HG02798 (cell line): ENCODE results near the gene FASN.

Experiments
- ATAC-seq: cut with Tn5 transposase; IDR thresholded peaks from one replicate; pipeline ENCODE4 v1.9.1; 2021; ENCODE audit warnings: mild to moderate bottlenecking; ENCODE audit not compliant: unreplicated experiment, poor library complexity

FASN gene

DNA sequence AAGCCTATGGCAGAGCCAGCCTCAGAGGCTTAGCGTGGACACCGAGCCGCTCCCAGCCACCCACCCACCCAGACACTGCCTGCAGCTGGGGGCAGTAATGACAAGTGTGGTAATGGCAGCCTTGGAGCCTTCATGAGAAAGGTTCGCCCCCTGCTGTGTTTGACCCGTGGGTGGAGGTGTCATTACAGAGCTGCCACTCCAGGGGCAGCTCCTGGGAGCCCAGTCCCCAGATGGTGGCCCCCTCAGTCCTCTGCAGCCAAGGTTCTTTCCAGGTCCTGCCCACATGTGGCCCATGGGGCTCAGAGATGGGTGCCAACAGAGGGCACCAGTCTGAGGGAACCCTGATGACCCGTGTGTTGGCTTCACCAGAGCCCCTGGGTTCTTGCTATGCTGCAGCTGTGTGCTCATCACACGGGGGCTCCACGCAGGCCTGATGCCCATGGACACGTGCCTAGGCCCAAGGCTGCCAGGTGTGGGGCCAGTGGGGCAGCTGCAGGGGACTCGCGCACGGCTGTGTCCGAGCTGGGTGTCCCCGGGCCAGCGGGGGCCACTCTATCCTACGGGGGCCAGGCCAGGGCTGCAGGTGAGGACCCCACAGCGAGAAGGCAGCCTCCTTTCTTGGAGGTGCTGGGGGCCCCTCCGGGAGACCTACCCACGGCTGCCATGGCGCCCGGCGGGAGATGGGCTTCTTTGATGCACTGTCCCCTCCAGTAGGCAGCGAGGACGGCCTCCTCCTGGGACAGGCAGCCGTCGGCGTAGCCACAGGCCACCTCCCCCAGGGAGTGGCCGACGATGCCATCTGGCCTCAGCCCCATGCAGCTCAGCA is 8.1 kb downstream of the FASN start:
- ATAC-seq: no peak

DNA sequence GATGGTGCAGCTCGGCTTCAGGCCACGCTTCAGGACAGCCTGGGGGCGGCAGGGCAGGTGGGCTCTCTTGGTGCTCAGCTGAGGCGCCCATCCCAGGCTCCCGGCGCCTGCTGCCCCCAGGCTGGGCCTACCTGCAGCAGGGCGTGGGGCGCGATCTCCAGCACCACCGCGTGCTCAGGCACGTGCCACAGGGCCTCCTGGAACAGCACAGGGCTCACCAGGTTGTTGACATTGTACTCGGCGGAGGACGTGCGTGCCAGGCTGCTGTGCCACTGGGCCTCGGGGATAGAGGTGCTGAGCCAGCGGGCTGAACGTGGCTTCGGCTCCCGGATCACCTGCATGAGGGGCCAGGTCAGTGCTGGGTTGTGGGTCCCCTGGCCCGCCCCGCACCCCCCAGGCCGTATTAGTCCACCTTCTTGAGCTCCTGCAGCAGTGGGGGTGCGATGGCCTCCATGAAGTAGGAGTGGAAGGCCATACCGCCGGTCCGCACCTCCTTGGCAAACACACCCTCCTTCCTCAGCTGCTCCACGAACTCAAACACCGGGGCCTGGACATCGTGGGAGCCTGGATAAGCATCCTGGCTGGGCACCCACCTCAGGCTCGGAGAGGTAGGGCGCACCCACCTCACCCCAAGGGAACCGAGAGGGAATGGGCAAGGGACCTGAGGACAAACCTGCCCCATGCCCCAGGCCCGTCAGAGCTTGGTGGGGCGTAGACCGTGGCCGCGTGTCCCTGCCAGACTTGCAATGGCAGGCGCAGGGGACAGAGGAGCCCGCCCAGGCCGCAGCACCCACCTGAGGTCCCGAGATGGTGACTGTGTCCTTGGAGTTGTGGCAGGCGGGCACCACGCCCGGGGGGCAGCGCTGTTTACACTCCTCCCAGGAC is 9.0 kb downstream of the FASN start:
- ATAC-seq: no peak

DNA sequence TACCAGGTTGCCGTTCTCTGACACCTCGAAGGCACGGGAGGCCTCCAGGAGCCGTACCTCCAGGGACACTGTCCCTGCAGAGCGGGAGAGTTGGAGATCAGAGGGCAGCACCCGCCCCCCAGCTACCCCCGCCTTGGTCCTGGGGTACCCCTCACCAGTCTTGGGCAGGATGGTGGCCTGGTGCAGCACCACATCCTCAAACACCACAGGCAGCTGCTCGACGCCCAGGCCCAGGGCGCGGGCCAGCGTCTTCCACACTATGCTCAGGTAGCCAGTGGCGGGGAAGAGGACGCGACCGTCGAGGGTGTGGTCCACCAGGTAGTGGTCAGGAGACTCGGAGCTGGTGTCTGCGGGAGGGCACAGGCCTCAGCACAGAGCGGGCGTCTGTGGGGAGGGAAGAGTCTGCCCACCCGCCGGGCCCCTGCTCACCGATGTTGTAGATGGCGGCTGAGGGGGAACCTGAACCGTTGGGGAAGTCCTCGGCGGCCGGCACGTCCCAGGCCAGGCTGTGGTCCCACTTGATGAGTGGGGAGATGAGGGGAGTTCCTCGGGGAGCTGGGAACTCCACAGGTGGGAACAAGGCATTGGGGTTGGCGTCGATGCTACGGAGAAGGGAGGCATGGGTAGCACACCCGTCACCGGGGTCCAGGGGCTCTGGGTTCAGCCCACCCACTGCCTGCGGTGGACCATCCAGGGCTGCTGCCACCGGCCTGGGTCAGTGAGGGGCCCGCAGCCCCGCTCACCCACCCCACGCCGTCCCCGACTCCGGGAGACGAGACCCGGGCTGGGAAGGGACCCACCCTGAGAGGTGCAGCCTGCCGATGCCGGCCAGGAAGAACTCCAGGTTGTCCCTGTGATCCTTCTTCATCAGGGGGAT is 9.8 kb downstream of the FASN start:
- no peak for ATAC-seq

DNA sequence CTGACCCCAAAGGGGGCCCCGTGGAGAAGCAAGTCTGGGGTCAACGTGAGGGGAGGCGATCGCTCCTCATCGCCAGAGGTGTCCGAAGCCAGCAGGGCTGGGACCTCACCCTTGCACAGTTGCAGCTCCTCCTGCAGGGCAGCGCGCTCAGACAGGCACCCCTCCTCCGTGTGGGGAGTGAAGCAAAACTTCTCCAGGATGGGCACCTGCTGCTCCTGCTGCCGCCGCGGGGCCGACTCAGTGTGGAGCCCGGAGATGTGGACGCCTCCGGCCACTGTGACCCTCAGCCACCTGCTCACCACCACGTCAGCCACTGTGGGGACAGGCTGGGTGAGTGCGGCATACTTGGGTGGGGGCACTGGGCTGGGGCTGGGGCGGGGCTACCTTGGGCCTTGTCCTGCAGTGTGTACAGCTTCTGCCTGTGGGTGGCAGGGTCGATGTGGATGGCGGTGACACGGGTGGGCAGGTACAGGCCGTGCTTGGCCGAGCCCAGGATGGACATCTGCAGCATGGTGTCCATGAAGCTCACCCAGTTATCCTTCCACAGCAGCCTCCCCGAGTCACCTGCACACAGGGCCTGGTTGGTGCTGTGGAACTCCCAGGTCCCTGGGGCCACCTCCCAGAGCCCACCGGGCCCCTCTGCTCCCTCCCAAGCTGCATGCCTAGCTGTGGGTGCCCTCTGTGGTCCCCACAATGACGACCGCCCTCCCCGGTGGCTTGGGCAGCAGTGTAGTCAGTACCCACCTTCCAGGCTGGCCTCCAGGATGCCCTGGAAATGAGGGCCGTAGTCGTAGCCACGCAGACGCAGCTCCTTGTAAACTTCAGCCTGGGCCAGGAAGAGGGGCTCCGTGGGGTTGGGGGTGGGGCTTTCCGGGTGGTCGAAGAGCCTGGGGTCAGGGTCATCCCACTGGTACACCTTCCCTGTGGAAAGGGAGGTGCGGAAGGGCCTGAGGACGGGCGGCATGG is 10.8 kb downstream of the FASN start:
- no peak for ATAC-seq

DNA sequence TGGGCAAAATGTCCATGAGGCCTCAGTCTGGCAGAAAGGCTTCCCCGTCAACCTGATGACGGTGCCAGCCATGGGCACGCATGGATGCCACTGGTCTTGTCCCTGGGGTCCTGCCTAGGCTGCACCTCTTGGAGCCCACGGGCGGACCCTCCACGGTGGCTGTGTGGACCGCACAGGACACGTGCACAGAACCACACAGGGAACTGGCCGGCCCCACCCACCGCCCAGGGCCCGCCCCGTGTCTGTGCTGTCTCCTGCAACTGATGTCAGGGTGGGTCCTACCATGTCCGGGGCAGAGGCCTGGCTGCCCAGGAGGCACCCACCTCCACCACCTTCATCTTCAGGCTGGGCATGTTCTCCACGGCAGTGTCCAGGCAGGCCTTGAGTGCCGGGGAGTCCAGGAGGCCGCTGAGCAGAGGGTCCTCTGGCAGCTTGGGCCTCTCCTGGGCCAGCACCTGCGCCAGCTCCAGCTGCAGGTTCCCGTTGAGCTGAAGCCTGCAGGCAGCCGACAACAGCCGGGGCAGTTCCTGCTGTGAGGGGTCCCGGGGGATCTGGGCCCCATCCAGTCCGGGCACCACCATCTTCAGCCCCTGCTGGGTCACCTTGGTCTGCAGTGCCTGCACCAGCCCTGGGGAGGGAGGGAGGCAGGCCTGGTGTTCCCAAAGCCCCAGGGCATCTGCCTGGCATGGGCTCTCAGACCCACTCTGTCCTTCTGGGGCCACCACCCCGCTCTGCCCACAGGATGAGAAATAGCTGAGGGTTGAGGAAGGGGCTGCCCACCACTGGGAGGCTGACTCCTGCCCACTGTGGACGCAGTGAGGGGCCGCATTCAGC is 11.9 kb downstream of the FASN start:
- ATAC-seq: no peak

DNA sequence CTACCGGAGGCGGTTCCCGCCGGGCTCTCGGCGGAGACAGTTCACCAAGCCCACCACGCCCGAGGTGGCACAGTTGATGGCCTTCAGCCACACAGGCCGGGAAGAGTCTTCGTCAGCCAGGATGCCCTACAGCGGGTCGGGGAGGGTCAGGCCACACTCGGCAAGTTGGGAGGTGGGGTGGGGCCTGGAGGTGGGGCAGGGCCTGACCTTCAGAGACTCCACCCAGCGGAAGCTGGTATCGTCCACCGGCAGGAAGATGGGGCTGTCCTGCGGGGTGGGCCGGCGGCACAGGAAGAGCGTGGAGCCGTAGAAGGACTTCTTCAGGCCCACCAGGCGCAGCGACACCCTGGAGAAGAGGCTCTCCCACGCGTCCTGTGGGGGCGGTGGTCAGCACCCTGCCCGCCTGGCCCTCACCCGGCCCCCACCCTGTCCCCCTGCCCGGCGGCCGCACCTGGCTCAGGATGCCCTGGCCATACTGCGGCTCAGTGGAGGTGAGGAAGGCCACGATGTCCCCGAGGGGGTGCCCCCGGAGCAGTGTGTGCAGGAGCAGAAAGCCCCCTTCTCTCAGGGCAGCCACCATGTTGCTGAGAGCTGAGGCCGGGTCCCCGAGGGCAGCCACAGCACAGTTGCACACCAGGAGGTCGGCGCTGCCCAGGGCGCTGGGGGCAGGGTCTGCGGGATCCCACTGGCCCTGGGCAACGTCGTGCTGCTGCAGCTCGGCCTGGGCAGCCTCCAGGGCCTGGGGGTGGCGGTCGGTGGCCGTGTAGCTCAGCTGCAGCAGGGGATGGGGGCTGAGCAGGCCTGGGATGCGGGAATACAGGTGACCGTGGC is 12.8 kb downstream of the FASN start:
- no peak for ATAC-seq

DNA sequence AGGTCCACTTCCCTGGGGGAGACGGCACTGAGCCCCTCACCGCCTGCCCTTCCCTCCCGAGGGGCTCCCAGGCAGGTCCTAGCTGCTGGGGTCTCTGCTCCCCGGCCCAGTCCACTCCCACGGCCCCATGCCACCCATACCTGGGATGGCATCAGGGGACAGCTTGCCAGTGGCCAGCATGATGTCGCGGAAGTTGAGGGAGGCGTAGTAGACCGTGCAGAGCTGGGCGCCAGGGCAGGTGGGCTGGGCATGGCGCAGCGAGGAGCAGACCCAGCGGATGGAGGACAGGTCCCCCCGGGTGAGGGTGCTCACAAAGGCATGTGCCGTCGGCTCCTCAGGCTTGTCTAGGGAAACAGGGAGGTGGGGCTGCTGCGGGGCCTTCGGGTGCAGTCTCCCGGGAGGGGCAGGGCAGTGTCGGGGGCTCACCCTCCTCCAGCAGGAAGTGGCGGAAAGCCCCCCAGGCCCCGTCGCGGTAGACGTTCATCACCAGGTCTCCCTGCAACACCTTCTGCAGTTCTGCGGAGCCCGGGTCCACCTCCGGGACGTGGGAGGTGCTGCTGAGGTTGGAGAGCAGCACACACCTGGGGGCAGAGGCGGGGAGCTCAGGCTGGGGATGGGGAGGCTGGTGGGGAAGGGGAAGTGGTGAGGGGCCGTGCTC is 13.5 kb downstream of the FASN start:
- ATAC-seq: no peak

DNA sequence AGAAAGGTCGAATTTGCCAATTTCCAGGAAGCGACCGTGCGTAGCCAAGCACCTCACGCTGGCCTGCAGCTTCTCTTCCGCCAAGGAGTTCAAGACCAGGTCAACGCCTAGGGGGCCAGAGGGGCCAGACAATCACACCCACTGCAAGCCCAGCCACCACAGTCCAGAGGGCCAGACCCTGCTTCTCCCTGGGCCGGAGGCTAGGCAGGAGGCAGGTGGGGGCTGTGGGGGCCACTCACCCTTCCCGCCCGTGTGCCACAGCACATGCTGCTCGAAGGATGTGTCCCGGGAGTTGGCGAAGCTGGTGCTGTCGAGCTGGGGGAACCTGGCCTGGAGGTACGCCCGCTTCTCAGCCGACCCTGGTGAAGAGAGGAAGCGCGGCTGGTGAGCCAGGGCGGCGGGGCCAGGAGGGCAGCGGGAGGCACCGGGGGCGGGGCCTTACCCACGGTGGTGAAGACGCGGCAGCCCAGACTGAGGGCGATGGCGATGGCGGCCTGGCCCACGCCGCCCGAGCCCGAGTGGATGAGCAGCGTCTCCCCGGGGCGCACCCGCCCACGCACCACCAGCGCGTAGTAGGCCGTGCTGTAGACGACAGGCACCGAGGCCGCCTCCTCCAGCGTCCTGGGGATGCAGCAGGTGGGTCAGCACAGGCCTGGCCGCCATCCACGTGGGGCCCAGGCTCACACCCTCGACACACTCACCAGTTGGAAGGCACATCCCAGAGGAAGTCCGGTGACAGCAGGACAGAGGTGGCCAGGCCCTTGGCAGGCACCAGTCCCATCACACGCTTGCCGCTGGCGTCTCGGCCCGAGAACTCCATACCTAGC is 14.3 kb downstream of the FASN start:
- no peak for ATAC-seq

DNA sequence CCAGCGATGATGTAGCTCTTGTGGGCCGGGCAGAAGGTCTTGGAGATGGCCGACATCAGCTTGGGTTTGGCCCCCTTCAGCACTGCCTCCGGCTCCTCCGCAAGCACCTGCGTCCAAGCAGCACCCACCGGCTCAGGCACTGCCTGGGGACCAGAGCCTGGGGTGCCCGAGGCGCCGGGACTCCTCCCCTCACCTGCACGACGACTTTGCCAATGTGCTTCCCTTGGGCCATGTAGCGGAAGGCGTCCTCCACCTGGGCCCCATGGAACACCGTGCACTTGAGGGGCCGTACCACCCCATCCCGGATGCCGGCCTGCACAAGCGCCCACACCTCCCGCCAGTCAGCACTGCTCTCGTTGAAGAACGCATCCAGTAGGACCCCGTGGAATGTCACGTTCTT is 15.0 kb downstream of the FASN start:
- no peak for ATAC-seq

DNA sequence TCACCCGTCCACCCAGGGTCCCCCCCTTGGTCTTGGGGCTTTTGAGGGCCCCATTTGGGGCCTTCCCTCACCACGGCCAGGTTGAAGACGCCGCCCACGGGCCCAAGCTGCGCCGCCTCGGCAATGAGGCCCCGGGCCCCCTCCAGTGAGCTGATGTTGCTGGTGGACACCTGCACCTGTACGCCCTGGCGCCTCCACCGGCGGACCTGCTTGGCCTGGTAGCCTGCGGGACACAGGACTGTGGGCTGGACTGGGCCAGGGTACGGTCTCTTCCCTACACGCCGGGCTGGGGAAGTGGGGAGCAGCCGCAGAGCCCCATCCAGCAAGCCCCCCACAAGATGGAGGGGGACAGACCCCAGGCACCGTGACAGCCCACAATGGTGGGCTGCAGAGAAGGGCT is 15.6 kb downstream of the FASN start:
- ATAC-seq: no peak

DNA sequence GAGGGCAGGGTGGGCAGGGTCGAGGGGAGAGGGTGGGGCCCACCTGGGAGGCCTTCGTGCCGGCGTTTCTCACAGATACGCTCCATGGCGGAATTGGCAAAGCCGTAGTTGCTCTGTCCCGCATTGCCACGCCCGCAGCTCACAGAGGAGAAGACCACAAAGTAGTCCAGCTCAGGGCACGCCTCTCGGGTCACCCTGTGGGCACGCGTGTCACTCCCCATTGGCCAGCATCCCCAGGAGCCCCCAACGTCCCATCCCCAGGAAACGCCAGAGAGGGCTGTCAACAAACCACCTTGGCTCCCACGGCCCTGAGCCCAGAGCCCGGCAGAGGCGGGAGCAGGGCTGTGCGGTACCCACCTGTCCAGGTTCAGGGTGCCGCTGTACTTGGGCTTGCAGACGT is 16.1 kb downstream of the FASN start:
- no peak for ATAC-seq

DNA sequence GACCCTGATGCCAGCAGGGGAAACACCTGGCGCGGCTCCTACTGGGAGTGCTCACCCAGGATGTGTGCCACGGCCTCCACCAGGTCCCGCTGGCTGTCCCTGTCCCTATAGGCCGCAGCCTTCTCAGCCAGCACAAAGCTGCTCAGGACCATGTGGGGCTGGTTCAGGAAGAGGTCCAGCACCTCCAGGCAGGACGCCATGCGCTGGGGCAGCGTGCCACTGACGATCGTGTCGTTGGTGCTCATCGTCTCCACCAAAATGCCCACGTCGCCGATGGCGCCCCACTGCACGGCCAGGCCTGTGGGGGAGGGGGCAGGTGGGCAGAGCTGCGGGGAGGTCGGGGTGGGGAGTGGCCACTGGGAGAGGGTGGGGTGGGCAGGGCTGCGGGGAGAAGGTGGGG is 16.5 kb downstream of the FASN start:
- no peak for ATAC-seq

DNA sequence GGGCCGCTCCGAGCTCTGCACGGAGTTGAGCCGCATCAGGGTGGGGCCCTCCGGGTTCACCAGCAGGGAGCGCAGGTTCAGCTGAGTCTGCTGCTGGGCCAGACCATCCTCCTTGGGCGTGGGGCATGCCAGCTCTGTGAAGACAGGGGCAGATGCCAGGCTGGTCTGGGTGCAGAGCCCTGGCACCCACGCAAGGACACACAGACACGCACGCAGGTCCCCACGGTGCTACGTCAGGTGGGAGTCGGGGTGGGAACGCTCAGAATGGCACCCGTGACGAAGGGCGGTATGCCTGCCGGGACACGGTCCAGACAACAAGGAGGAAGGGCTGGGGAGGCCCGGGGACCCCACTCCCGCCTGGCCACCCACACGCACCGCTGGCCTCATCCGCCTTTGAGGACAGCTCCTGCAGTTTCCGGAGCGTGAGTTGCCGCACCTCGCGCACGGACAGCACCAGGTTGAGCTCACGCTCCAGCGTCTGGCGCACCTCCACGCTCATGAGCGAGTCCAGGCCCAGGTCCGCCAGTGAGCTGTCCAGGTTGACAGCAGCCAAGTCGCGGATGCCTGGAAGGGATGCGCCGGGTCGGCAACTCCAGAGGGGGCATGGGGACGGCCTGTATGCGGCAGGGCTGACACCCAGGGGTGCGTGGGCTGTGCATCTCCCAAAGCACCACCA is 17.1 kb downstream of the FASN start:
- ATAC-seq: no peak

DNA sequence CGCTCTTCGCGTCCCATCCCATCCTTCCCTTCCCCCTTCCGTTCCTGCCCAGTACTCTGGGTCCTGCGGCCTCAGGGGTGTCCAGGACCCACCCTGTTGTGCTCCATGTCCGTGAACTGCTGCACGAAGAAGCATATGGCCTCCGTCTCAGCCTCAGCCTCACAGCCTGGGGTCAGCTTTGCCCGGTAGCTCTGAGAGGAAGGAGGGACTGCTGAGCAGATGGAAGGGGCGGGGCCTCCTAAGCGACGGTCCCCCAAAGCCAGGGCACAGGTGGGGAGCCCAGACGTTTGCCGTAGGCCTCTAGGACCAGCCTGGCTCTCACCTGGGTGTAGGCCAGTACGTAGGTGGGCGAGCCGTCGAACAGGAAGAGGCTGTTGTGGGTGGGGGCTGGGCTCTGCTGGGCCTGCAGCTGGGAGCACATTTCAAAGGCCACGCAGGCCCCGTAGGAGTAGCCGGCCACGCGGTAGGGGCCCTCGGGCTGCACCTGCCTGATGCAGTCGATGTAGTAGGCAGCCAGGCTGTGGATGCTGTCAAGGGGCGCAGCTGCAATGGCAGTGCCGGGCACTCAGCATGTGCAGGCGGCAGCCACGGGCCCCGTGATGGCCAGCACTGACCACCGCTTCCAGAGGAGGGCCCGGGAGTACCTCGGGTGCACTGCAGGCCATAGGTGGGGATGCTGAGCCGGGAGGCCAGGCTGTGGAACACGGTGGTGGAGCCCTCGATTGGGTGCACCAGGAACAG is 17.8 kb downstream of the FASN start:
- no peak for ATAC-seq

DNA sequence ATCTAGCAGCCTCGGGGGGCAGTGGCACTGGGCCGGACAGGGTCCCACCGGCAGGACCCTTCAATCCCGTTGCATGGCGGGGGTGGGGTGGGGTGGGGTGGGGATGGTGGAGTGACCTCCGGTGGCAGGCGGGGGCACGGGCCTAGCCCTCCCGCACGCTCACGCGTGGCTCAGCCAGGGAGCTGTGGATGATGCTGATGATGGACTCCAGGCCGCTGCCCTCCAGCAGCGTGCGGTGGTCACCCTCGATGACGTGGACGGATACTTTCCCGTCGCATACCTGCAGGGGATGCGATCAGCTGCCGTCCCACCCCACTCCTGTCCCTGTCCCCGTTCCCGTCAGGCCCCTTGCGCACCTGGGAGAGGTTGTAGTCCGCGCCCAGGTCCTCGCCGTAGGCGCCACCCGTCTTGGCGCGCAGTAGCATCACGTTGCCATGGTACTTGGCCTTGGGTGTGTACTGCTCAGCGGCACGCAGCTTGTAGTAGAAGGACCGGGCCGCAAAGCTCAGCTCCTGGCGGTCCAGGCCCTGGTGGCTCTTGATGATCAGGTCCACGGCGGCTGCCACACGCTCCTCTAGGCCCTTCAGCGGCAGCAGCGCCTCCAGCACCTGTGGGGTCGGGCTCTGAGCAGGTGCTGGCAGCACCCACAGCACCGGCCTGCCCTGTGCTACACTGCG is 18.9 kb downstream of the FASN start:
- no peak for ATAC-seq
